GM21367 (cell line): ENCODE data around the gene COL18A1.
"Not testable (repeated sequence)": the region's sequence is repeated elsewhere in the genome, so short reads cannot be mapped to it uniquely, and the experiment has no call there.

Experiments
- ATAC-seq: cut with Tn5 transposase; IDR thresholded peaks from one replicate; pipeline ENCODE4 v1.9.1; 2021; ENCODE audit not compliant: unreplicated experiment

The COL18A1 gene

GRCh38 chr21:45488931-45489721 lies 84.2 kb downstream of the COL18A1 start:
- ATAC-seq, result no peak

- ATAC-seq, result no peak
Measured at GRCh38 chr21:45489722-45489982, 84.7 kb downstream of the COL18A1 start.

GRCh38 chr21:45490049-45490731 lies 85.2 kb downstream of the COL18A1 start:
- no peak for ATAC-seq

- no peak for ATAC-seq
Measured at GRCh38 chr21:45491056-45491455, 86.1 kb downstream of the COL18A1 start.

- ATAC-seq, result no peak
Measured at GRCh38 chr21:45491623-45492022, 86.7 kb downstream of the COL18A1 start.

GRCh38 chr21:45492765-45493164 lies 87.8 kb downstream of the COL18A1 start:
- no peak for ATAC-seq

GRCh38 chr21:45493401-45494001 lies 88.5 kb downstream of the COL18A1 start:
- ATAC-seq, result no peak

- no peak for ATAC-seq
Measured at GRCh38 chr21:45494135-45494850, 89.3 kb downstream of the COL18A1 start.

- no peak for ATAC-seq
Measured at GRCh38 chr21:45494851-45495680, 90.1 kb downstream of the COL18A1 start.

- no peak for ATAC-seq
Measured at GRCh38 chr21:45496151-45496967, 91.4 kb downstream of the COL18A1 start.

GRCh38 chr21:45496968-45497845 lies 92.2 kb downstream of the COL18A1 start:
- no peak for ATAC-seq

GRCh38 chr21:45497846-45498645 lies 93.1 kb downstream of the COL18A1 start:
- ATAC-seq, result no peak

- no peak for ATAC-seq
Measured at GRCh38 chr21:45498646-45499000, 93.7 kb downstream of the COL18A1 start.

GRCh38 chr21:45499201-45499750 lies 94.3 kb downstream of the COL18A1 start:
- no peak for ATAC-seq

GRCh38 chr21:45499970-45500577 lies 95.1 kb downstream of the COL18A1 start:
- ATAC-seq, result no peak

- not testable (repeated sequence) for ATAC-seq
Measured at GRCh38 chr21:45501081-45502005, 96.4 kb downstream of the COL18A1 start.

- no peak for ATAC-seq
Measured at GRCh38 chr21:45502006-45502345, 97.0 kb downstream of the COL18A1 start.
